ENCODE measurements around the gene ABCA13.

DNA sequence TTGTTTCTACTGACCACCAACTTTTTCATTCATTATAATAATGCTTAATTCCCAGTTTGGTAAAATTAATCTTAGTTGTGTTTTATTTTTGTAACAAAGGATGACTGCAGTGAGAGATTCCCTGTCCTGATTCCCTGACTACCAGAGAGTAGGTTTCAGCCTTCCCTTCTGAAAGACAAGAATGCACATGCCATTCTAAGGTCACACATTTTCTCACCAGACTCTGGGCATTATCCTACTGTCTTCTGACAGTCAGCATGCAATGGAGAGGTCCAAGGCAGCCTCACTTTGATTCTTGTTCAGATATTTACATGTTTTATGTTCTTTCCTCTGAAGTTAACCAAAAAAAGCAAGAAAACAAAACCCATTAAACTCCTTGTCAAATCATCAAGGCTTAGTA is 380.4 kb downstream of the ABCA13 start:
- no peak for TF ChIP-seq EZH2 (IDR thresholded peaks at IDR 0.05; ENCODE audit: low read length)
- TF ChIP-seq, protein P1, sequence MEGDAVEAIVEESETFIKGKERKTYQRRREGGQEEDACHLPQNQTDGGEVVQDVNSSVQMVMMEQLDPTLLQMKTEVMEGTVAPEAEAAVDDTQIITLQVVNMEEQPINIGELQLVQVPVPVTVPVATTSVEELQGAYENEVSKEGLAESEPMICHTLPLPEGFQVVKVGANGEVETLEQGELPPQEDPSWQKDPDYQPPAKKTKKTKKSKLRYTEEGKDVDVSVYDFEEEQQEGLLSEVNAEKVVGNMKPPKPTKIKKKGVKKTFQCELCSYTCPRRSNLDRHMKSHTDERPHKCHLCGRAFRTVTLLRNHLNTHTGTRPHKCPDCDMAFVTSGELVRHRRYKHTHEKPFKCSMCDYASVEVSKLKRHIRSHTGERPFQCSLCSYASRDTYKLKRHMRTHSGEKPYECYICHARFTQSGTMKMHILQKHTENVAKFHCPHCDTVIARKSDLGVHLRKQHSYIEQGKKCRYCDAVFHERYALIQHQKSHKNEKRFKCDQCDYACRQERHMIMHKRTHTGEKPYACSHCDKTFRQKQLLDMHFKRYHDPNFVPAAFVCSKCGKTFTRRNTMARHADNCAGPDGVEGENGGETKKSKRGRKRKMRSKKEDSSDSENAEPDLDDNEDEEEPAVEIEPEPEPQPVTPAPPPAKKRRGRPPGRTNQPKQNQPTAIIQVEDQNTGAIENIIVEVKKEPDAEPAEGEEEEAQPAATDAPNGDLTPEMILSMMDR (optimal IDR thresholded peaks at IDR 0.05 in 1 of 3, IDR thresholded peaks at IDR 0.05 in 1 of 3, conservative IDR thresholded peaks at IDR 0.05 in 1 of 3; ENCODE audit: extremely low read depth in 1 of 3, insufficient read depth in 2 of 3, low read length in 3 of 3) = no peak
